ENCODE results near the gene CRIM1. TPM values are rescaled to one million over a fixed set of nuclear protein-coding genes. Genes with fewer than 3 reads are reported as not detected.

The CRIM1 gene
- total and polyA plus RNA-seq, 2 of the 8 experiments (the other 6 are each of a cell fraction or from before 2014, with no cell fraction given) = 9.4 to 28.4 TPM

- H2BK12ac ChIP-seq (ENCODE audit: low read depth, low read length) = no peak overlapping the region
- H3K23ac ChIP-seq (ENCODE audit: insufficient read length) = no peak overlapping the region
- no peak overlapping the region for H2BK20ac ChIP-seq (ENCODE audit: low read length)
- no peak overlapping the region for H3K4me2 ChIP-seq (ENCODE audit: insufficient read depth in 1 of 2, low read depth in 2 of 2, low read length in 2 of 2)
- no peak overlapping the region for H4K8ac ChIP-seq (ENCODE audit: extremely low read depth, insufficient read depth, low read length)
- DNase-seq (ENCODE audit: low read depth in 1 of 2, low spot score in 2 of 2) (no peak), FAIRE-seq (no peak)
- no peak overlapping the region for H4K5ac ChIP-seq (ENCODE audit: insufficient read length, low read depth, low read length)
- H2AFZ ChIP-seq (ENCODE audit: low read length) = no peak overlapping the region
- H3K23me2 ChIP-seq (ENCODE audit: low read depth, low read length) = no peaks in the 10 kb centered on the region
- no peak overlapping the region for H3K9ac ChIP-seq (replicated peaks in 1 of 4; ENCODE audit: extremely low read depth in 1 of 4, low read depth in 3 of 4, low read length in 3 of 4)
- no peak overlapping the region for H3K27ac ChIP-seq (ENCODE audit: low read depth, low read length)
- no peaks in the 10 kb centered on the region for H3K79me1 ChIP-seq (ENCODE audit: low read depth, low read length)
- H3K27me3 ChIP-seq (replicated peaks in 1 of 4; ENCODE audit: control insufficient read depth in 3 of 4, extremely low read depth in 1 of 4, insufficient read depth in 3 of 4, low read length in 3 of 4) = no peaks in the 10 kb centered on the region
- TF ChIP-seq RXRA (IDR thresholded peaks at IDR 0.05; ENCODE audit: insufficient read depth, low read depth, low read length) = no peak
- no peak for TF ChIP-seq GABPA (IDR thresholded peaks at IDR 0.05; ENCODE audit: borderline replicate concordance, insufficient read depth, low read length)
- TF ChIP-seq SAP30 (IDR thresholded peaks at IDR 0.05; ENCODE audit: insufficient read depth, insufficient replicate concordance, low read length) = no peak
- TF ChIP-seq TAF1 (IDR thresholded peaks at IDR 0.05; ENCODE audit: low read depth, low read length) = no peak
- TF ChIP-seq PHF8 (conservative IDR thresholded peaks at IDR 0.05; ENCODE audit: low read depth, low read length) = no peak
- no peak for TF ChIP-seq SIRT6 (IDR thresholded peaks at IDR 0.05; ENCODE audit: low read length)
- TF ChIP-seq EZH2 (IDR thresholded peaks at IDR 0.05; ENCODE audit: low read depth, low read length, severe bottlenecking) = no peak
- no peak for TF ChIP-seq CREB1 (IDR thresholded peaks at IDR 0.05)
- no peak for TF ChIP-seq CBX8 (IDR thresholded peaks at IDR 0.05; ENCODE audit: borderline replicate concordance, low read depth, low read length)
- no peak for TF ChIP-seq NANOG (IDR thresholded peaks at IDR 0.05; ENCODE audit: insufficient read depth, low read depth, low read length, poor library complexity, severe bottlenecking)
- TF ChIP-seq FOSL1 (IDR thresholded peaks at IDR 0.05; ENCODE audit: insufficient read depth, low read depth, low read length) = no peak
- TF ChIP-seq KDM4A (IDR thresholded peaks at IDR 0.05; ENCODE audit: low read depth, low read length, severe bottlenecking) = no peak
- no peak for TF ChIP-seq TEAD4 (IDR thresholded peaks at IDR 0.05; ENCODE audit: low read depth, low read length)
- no peak overlapping the region for H2BK5ac ChIP-seq (ENCODE audit: low read depth, low read length)
- ChIA-PET POLR2A (ENCODE audit: partially characterized antibody) (no interaction called here), CTCF (ENCODE audit: partially characterized antibody) (interaction anchor here (0.6 to 1.4 kb wide), 2 partner anchors 15 to 318 kb away, joined by 3 read pairs; no protein-coding TSS in a partner anchor)
- peaks cover 2 to 19% (median 14%) of the 10 kb centered on the region in 4 experiments; a peak in 5 of 7 replicates for H3K4me1 ChIP-seq (replicated peaks in 1 of 4; ENCODE audit: control insufficient read depth in 3 of 4, insufficient read depth in 4 of 4, low read length in 3 of 4)
- peaks cover 0 to 2% of the 10 kb centered on the region in 2 experiments; a peak in 1 of 4 replicates for H3K79me2 ChIP-seq (ENCODE audit: control insufficient read depth in 1 of 2, insufficient read depth in 2 of 2, low read length in 2 of 2)
- no peak overlapping the region for H3K56ac ChIP-seq (replicated peaks; ENCODE audit: insufficient read length, low read depth, low read length)
- H4K20me1 ChIP-seq (replicated peaks in 1 of 2; ENCODE audit: control insufficient read depth in 1 of 2, insufficient read depth in 2 of 2, low read length in 2 of 2) = peaks cover 0 to 4% of the 10 kb centered on the region in 2 experiments
- no peak overlapping the region for H2AK5ac ChIP-seq (ENCODE audit: low read depth, low read length)
- no peak overlapping the region for H2BK15ac ChIP-seq (ENCODE audit: low read length)
- no peak overlapping the region for H2BK120ac ChIP-seq (replicated peaks; ENCODE audit: low read depth, low read length)
- H4K91ac ChIP-seq (replicated peaks; ENCODE audit: insufficient read length, low read length) = no peak overlapping the region
- no peak overlapping the region for H3K4ac ChIP-seq (replicated peaks; ENCODE audit: insufficient read length, low read depth, low read length)
- no peak overlapping the region for H3K18ac ChIP-seq (ENCODE audit: extremely low read depth, low read length)
- H3K4me3 ChIP-seq (ENCODE audit: extremely low read depth in 1 of 4, insufficient read depth in 2 of 4, low read depth in 3 of 4, low read length in 4 of 4) = no peak overlapping the region
- H3K36me3 ChIP-seq (ENCODE audit: control insufficient read depth in 2 of 4, insufficient read depth in 4 of 4, low read length in 3 of 4) = peaks cover 0 to 12% (median 1%) of the 10 kb centered on the region in 4 experiments; a peak in 3 of 8 replicates
- 85% methylated on average over 3 of the region's 3 CpGs; no CpG with 5 or more reads in 1 of the 2 experiments for WGBS, 2 experiments (ENCODE audit: extremely low coverage in 1 of 2, insufficient coverage in 1 of 2, insufficient read length in 1 of 2, insufficient replicate concordance in 2 of 2, low coverage in 1 of 2, low lambda C conversion rate in 2 of 2, missing lambda C conversion rate in 1 of 2)
- no peak overlapping the region for H3K14ac ChIP-seq (ENCODE audit: insufficient read length)
- no peaks in the 10 kb centered on the region for H3K9me3 ChIP-seq (ENCODE audit: insufficient read depth in 2 of 2, low read depth in 1 of 2, low read length in 1 of 2)
Observed at GRCh38 chr2:36453652-36454051, 98.1 kb downstream of the CRIM1 start.
